Amniotic stem cell (primary cell): ENCODE results near the gene SOWAHA.
"Not testable (repeated sequence)": the region's sequence is repeated elsewhere in the genome, so short reads cannot be mapped to it uniquely, and the experiment has no call there.

Experiments used
- DNase-seq: peaks from one replicate; lab custom pipeline; 2025; lab: John Stamatoyannopoulos, UW

SOWAHA gene

GRCh38 chr5:132777209-132778069, 35.7 kb upstream of the SOWAHA start, which contains the start of gene SEPTIN8:
Gene SEPTIN8, minus strand, starts transcription at chr5:132777239. Its CDS starts 102 bp downstream, at chr5:132777137.
- DNase-seq: peak; percentile 20

- no peak for DNase-seq
These were observed 35.0 kb upstream of the SOWAHA start for GRCh38 chr5:132778129-132778528.

DNA sequence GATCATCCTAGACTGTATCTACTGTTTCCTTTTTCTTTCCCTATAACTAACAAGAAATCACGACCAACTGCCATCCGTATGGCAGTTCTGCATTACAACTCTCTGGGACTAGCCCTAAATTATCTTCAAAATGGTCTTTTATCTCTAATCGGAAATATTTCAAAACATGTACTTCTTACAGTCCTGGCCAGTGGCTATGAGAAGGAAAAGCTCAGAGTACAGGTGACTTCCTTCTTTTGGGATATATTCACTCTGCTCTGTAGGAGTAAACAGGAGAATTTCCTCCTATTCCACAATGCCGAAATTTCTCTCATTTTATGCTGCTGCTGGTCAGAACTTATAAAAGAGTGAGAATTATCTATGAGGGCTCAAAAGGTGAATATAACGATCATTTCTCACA, 34.2 kb upstream of the SOWAHA start:
- no peak for DNase-seq

GRCh38 chr5:132779961-132780360, 33.1 kb upstream of the SOWAHA start:
- no peak for DNase-seq

- no peak for DNase-seq
These were observed 32.5 kb upstream of the SOWAHA start for GRCh38 chr5:132780577-132780976.

DNA sequence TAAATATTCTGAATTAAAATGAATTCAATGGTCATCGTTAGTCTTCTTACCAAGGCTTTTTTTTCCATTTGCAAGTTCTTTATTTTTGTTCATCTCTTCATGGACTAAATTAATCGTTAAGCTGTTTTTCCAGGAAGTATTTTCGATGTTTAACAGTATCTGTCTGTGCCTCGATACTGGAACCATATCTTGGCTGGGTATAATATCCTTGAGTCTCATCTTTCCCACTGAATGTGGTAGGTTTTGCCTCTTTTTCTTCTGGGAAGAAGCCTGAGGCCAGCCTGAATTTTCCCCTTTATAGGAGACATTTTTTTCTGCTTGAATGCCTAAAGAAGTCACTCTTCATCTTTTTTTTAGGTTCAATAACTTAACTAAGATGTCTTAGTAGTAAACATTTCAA, 32.1 kb upstream of the SOWAHA start:
- DNase-seq: no peak

- DNase-seq: peak; percentile 42
These were observed 31.0 kb upstream of the SOWAHA start for GRCh38 chr5:132782101-132782500.

- no peak for DNase-seq
These were observed 27.7 kb upstream of the SOWAHA start for GRCh38 chr5:132785365-132785764.

- no peak for DNase-seq
These were observed 27.2 kb upstream of the SOWAHA start for GRCh38 chr5:132785864-132786263.

GRCh38 chr5:132787076-132787475, 26.0 kb upstream of the SOWAHA start:
- DNase-seq: no peak

GRCh38 chr5:132788508-132788907, 24.6 kb upstream of the SOWAHA start:
- DNase-seq: no peak

DNA sequence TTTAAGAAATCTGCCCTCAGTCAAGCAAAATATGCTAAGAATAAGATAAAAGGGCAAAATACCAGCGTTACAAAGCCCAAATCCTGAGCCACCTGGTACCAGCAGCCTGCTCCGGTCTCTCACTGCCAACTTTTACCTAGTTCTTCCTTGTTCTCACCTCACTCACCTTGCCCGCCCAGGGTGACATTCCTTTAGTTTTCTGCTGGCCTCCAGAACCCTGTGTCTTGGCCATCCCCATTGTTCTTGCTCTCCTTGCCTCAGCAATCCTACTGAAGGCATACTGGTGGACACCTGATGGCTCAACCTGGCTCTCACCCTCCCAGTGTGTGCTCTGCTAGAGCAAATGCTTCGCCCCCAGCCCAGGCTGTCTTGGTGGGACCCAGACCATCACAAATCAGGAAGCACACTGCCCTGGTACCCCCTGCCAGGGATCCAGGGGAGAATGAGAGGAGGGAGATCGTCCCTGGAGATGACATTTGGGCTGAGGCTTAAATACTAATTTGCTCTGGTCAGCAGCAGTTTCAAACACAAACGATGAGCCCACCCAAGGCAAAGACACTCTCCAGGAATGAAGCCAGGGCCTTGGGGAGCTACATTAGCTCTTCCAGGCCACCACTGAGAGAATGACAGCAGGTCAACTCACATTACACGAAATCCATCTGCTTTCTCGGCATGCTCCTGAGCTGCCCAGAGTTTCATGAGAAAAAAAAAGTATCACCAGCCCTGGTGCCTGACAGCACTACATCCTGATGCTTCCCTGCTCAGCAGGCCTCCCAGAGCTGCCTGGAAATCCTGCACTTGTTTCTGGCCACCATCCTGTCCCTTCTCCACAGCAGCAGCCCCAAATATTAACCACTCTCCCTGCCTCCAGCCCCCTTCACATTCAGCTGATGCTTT, 23.9 kb upstream of the SOWAHA start:
- no peak for DNase-seq

GRCh38 chr5:132790201-132790865, 22.8 kb upstream of the SOWAHA start:
- no peak for DNase-seq

GRCh38 chr5:132791026-132791425, 22.1 kb upstream of the SOWAHA start:
- DNase-seq: no peak

DNA sequence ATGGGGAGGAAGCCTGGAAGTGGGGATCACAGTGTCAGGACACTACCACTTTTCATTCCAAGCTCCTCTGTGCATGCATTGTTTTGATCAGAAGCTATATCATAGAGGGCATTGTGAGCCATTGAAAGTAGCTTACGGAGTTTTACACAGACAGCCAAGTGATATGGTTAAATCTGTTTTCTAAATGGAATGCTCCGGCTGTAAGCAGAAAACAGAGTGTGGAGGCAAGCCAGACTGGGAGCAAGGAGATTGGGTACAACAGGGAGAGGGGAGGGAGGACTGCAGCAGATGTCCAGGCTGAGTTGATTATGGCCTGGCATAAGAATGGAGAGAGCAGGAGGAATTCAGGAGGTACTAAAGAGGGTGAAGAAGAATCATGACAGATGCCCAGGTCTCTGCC, 15.5 kb upstream of the SOWAHA start:
- DNase-seq: no peak

GRCh38 chr5:132799392-132799791, 13.7 kb upstream of the SOWAHA start:
- DNase-seq: no peak

DNA sequence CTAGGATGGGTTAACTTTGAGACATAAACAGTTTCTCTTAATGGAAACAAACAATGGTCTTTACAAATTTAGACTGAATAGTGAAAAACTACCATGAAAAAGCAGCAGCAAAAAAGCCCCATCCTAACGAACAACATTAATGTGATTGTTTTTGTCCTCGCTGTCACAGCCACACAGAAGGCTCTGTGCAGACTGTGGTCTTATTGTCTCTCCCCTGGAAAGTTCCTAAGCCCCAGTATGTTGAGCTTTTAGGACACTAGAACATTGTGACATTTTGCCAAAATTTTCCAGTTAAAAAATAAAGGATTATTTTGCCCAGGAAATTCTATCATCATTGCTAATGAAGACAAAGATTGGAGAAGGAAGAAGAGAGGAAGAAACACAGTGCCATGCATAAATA, 12.6 kb upstream of the SOWAHA start:
- DNase-seq: no peak

GRCh38 chr5:132802044-132802684, 10.9 kb upstream of the SOWAHA start:
- no peak for DNase-seq

- DNase-seq: not testable (repeated sequence)
These were observed 10.4 kb upstream of the SOWAHA start for GRCh38 chr5:132802685-132803066.

DNA sequence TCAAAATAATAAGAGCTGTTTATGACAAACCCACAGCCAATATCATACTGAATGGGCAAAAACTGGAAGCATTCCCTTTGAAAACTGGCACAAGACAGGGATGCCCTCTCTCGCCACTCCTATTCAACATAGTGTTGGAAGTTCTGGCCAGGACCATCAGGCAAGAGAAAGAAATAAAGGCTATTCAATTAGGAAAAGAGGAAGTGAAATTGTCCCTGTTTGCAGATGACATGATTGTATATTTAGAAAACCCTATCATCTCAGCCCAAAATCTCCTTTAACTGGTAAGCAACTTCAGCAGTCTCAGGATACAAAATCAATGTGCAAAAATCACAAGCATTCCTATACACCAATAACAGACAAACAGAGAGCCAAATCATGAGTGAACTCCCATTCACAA, 8.9 kb upstream of the SOWAHA start:
- not testable (repeated sequence) for DNase-seq

GRCh38 chr5:132805872-132806271, 7.2 kb upstream of the SOWAHA start:
- DNase-seq: not testable (repeated sequence)

DNA sequence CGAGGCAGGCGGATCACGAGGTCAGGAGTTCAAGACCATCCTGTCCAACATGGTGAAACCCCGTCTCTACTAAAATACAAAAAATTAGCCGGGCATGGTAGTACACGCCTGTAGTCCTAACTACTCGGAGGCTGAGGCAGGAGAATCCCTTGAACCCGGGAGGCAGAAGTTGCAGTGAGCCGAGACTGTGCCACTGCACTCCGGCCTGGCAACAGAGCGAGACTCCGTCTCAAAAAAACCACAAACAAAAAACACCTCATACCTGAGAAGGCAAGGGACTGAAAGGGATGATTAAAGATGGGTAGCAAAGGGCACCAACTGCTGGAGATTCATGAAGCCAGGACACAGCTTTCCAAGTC, 6.3 kb upstream of the SOWAHA start:
- not testable (repeated sequence) for DNase-seq
